SK-MEL-5 (cell line): ENCODE measurements around the gene GPC6. TPM values are rescaled to one million over a fixed set of nuclear protein-coding genes. Genes with fewer than 3 reads are reported as not detected.
"Not testable (repeated sequence)": the region's sequence is repeated elsewhere in the genome, so short reads cannot be mapped to it uniquely, and the experiment has no call there.

Source experiments
- DNase-seq: peaks from one replicate; pipeline ENCODE4 v3.0.0-alpha.2; 2016; ENCODE audit warnings: low read depth, low spot score
- in situ Hi-C: cut with HindIII; loops from 2 replicates; pipeline ENCODE4 v1.10.0; 2016; ENCODE audit warnings: low sequenced_read_pairs, high pct_unique_total_duplicates, low pct_unique_long_range_greater_than_20kb
- total RNA-seq: library from RNA; depleted of rRNA; stranded (reverse); fragments of >200 nt; shearing (Covaris generic); gene quantifications from 2 replicates; pipeline ENCODE4 v1.2.3, GENCODE V29; 2014

The GPC6 gene
- total RNA-seq, 1 experiment from 2014 or later, result 6.6 TPM

GRCh38 chr13:93435651-93436050, 209.0 kb downstream of the GPC6 start:
- DNase-seq, result no peak
- in situ Hi-C loops, result no loop called here

GRCh38 chr13:93437081-93437480, 210.5 kb downstream of the GPC6 start:
- no peak for DNase-seq
- in situ Hi-C loops, result no loop called here

GRCh38 chr13:93446238-93446637, 219.6 kb downstream of the GPC6 start:
- no peak for DNase-seq
- in situ Hi-C loops, result no loop called here

- in situ Hi-C loops, result no loop called here
- DNase-seq, result no peak
Measured at GRCh38 chr13:93450191-93450621, 223.6 kb downstream of the GPC6 start.

- DNase-seq, result no peak
- in situ Hi-C loops, result no loop called here
Measured at GRCh38 chr13:93450761-93451160, 224.2 kb downstream of the GPC6 start.

GRCh38 chr13:93454676-93455235, 228.1 kb downstream of the GPC6 start:
- DNase-seq, in situ Hi-C loops: not testable (repeated sequence)

GRCh38 chr13:93455861-93456260, 229.3 kb downstream of the GPC6 start:
- in situ Hi-C loops, result no loop called here
- DNase-seq, result no peak

- in situ Hi-C loops, result no loop called here
Measured at GRCh38 chr13:93460005-93460404, 233.4 kb downstream of the GPC6 start.

GRCh38 chr13:93462151-93462550, 235.5 kb downstream of the GPC6 start:
- in situ Hi-C loops, result no loop called here
- no peak for DNase-seq

More at GRCh38 chr13:93460005-93460404, 233.4 kb downstream of the GPC6 start:
- DNase-seq, result no peak

- DNase-seq, result no peak
- in situ Hi-C loops, result no loop called here
Measured at GRCh38 chr13:93466502-93467036, 240.0 kb downstream of the GPC6 start.

- in situ Hi-C loops, result no loop called here
- no peak for DNase-seq
Measured at GRCh38 chr13:93467175-93467574, 240.6 kb downstream of the GPC6 start.

- no peak for DNase-seq
- in situ Hi-C loops, result no loop called here
Measured at GRCh38 chr13:93468433-93468832, 241.8 kb downstream of the GPC6 start.

GRCh38 chr13:93472296-93472695, 245.7 kb downstream of the GPC6 start:
- no peak for DNase-seq

GRCh38 chr13:93472814-93473296, 246.2 kb downstream of the GPC6 start:
- no peak for DNase-seq
- in situ Hi-C loops, result no loop called here

More at GRCh38 chr13:93472296-93472695, 245.7 kb downstream of the GPC6 start:
- in situ Hi-C loops, result no loop called here

- no peak for DNase-seq
- in situ Hi-C loops, result no loop called here
Measured at GRCh38 chr13:93473441-93474270, 247.0 kb downstream of the GPC6 start.

- in situ Hi-C loops, result no loop called here
- no peak for DNase-seq
Measured at GRCh38 chr13:93476175-93476574, 249.6 kb downstream of the GPC6 start.

GRCh38 chr13:93477238-93477637, 250.6 kb downstream of the GPC6 start:
- no peak for DNase-seq
- in situ Hi-C loops, result no loop called here

GRCh38 chr13:93480553-93481106, 254.0 kb downstream of the GPC6 start:
- no peak for DNase-seq
- in situ Hi-C loops, result no loop called here
